Adrenal gland (tissue), 5 donors: ENCODE measurements around the gene TPRN.

Experiments used
- CTCF ChIP-seq, 6 experiments: fragments of 450-650 bp in 4 of 6; fragments of 200-600 bp in 2 of 6; sonication (generic) in 1 of 6; IDR thresholded peaks; 1 replicate in 5 of 6; 2 replicates in 1 of 6; pipeline versions ENCODE4 v1.5.1 to v1.8.0; 2016 to 2021; ENCODE audit warnings: antibody characterized with exemption in 6 of 6, mild to moderate bottlenecking in 2 of 6, moderate library complexity in 1 of 6
- POLR2A ChIP-seq, 2 donors: fragments of 450-650 bp; IDR thresholded peaks; one replicate each; pipeline ENCODE4 v1.6.1; 2017; ENCODE audit warnings: antibody characterized with exemption in 2 of 2, mild to moderate bottlenecking in 2 of 2, moderate library complexity in 1 of 2
- donor health status: DM: no; HTN: no; CAD: no.

GRCh38 chr9:137168573-137168903 lies 32.0 kb downstream of the TPRN start:
- TF ChIP-seq CTCF (IDR thresholded peaks at IDR 0.05) = no peak
- no peak for TF ChIP-seq POLR2A (IDR thresholded peaks at IDR 0.05)
